HepG2 (cell line): ENCODE results near the gene MILR1. TPM values are rescaled to one million over a fixed set of nuclear protein-coding genes. Genes with fewer than 3 reads are reported as not detected.

Experiments used
- CBX2 ChIP-seq, 2 experiments: fragments of 200-600 bp in 1 of 2; sonication (generic); formaldehyde crosslinking in 1 of 2; IDR thresholded peaks; 2 replicates each; pipeline versions ENCODE4 v1.7.0 to v1.8.1; 2018 to 2022; ENCODE audit warnings: low read depth in 2 of 2, low read length in 1 of 2, mild to moderate bottlenecking in 1 of 2, missing genetic modification reagents in 1 of 2
- CREM ChIP-seq, 2 experiments: sonication (generic) in 1 of 2; formaldehyde crosslinking in 1 of 2; IDR thresholded peaks; 2 replicates each; pipeline versions ENCODE4 v1.4.0 to v1.6.1; 2016 to 2020; ENCODE audit warnings: antibody characterized with exemption in 1 of 2, mild to moderate bottlenecking in 1 of 2, missing genetic modification reagents in 1 of 2
- FOXJ3 ChIP-seq: sonication (generic); formaldehyde crosslinking; IDR thresholded peaks from 2 replicates; pipeline ENCODE4 v1.4.0; 2020; ENCODE audit warnings: missing genetic modification reagents, mild to moderate bottlenecking, borderline replicate concordance
- FOXP1 ChIP-seq, 2 experiments: fragments of 450-650 bp in 1 of 2; IDR thresholded peaks; 2 replicates each; pipeline ENCODE4 v1.6.1; 2017 to 2018; ENCODE audit warnings: antibody characterized with exemption in 1 of 2
- HOXA3 ChIP-seq: sonication (generic); formaldehyde crosslinking; IDR thresholded peaks from 2 replicates; pipeline ENCODE4 v1.5.0; 2020; ENCODE audit warnings: missing genetic modification reagents
- JUND ChIP-seq: sonication (generic); formaldehyde crosslinking; IDR thresholded peaks from 2 replicates; pipeline ENCODE4 v1.8.0; 2022; ENCODE audit warnings: mild to moderate bottlenecking, missing genetic modification reagents
- MNT ChIP-seq: fragments of 450-650 bp; IDR thresholded peaks from 2 replicates; pipeline ENCODE4 v1.6.1; 2016
- MXD1 ChIP-seq: sonication (generic); formaldehyde crosslinking; IDR thresholded peaks from 2 replicates; pipeline ENCODE4 v1.4.0; 2020; ENCODE audit warnings: mild to moderate bottlenecking, missing genetic modification reagents
- NR2F1 ChIP-seq, 2 experiments: fragments of 450-650 bp in 1 of 2; formaldehyde crosslinking in 1 of 2; IDR thresholded peaks; 2 replicates each; pipeline versions ENCODE4 v1.5.0 to v1.6.1; 2016 to 2020; ENCODE audit warnings: mild to moderate bottlenecking in 1 of 2, missing compliant biosample characterization in 1 of 2, missing genetic modification reagents in 1 of 2, moderate library complexity in 1 of 2
- RBAK ChIP-seq: sonication (generic); formaldehyde crosslinking; IDR thresholded peaks from 2 replicates; pipeline ENCODE4 v1.5.1; 2020; ENCODE audit warnings: mild to moderate bottlenecking, missing genetic modification reagents
- SKIL ChIP-seq: sonication (generic); formaldehyde crosslinking; IDR thresholded peaks from 2 replicates; pipeline ENCODE4 v1.8.0; 2022; ENCODE audit warnings: missing genetic modification reagents, mild to moderate bottlenecking, moderate library complexity, borderline replicate concordance
- SOX5 ChIP-seq: IDR thresholded peaks from 2 replicates; pipeline ENCODE4 v1.6.1; 2016; ENCODE audit warnings: borderline replicate concordance
- SOX6 ChIP-seq, 2 experiments: fragments of 450-650 bp in 1 of 2; sonication (generic) in 1 of 2; formaldehyde crosslinking in 1 of 2; IDR thresholded peaks; 2 replicates each; pipeline versions ENCODE4 v1.4.0 to v1.6.1; 2017 to 2020; ENCODE audit warnings: antibody characterized with exemption in 1 of 2, mild to moderate bottlenecking in 1 of 2, missing genetic modification reagents in 1 of 2
- SP1 ChIP-seq, 2 experiments: fragments of 450-650 bp in 1 of 2; sonication (generic) in 1 of 2; formaldehyde crosslinking in 1 of 2; IDR thresholded peaks; 2 replicates each; pipeline versions ENCODE4 v1.4.0 to v1.6.1; 2016 to 2020; ENCODE audit warnings: missing genetic modification reagents in 1 of 2
- TEAD3 ChIP-seq: optimal IDR thresholded peaks from 2 replicates; pipeline ENCODE3; 2016; ENCODE audit warnings: borderline replicate concordance
- TEF ChIP-seq: sonication (generic); formaldehyde crosslinking; IDR thresholded peaks from 2 replicates; pipeline ENCODE4 v1.5.0; 2020; ENCODE audit warnings: missing genetic modification reagents
- ZBTB43 ChIP-seq: sonication (generic); formaldehyde crosslinking; conservative IDR thresholded peaks from 2 replicates; pipeline ENCODE4 v1.4.0; 2020; ENCODE audit warnings: missing genetic modification reagents
- ZC3H4 ChIP-seq: sonication (generic); formaldehyde crosslinking; IDR thresholded peaks from 2 replicates; pipeline ENCODE4 v1.4.0; 2020; ENCODE audit warnings: missing genetic modification reagents, borderline replicate concordance
- ZNF33B ChIP-seq: sonication (generic); formaldehyde crosslinking; IDR thresholded peaks from 2 replicates; pipeline ENCODE4 v1.5.1; 2020; ENCODE audit warnings: mild to moderate bottlenecking, missing genetic modification reagents
- ZSCAN21 ChIP-seq: sonication (generic); formaldehyde crosslinking; IDR thresholded peaks from 2 replicates; pipeline ENCODE4 v1.8.0; 2022; ENCODE audit warnings: mild to moderate bottlenecking, missing genetic modification reagents, moderate library complexity, borderline replicate concordance
- polyA plus RNA-seq, 8 experiments: library from polyadenylated mRNA; depleted of rRNA in 3 of 8; stranded (reverse) in 7 of 8; unstranded in 1 of 8; fragments of >200 nt; fragmentation: Illumina TruSeq in 4 of 8; extraction: Trizol in 4 of 8; gene quantifications; 2 replicates each; pipeline versions ENCODE4 v1.2.1 to v1.2.3, GENCODE V29; 2011 to 2016; ENCODE audit warnings: low read depth in 4 of 8, missing spikeins in 1 of 8, mixed read lengths in 1 of 8; ENCODE audit not compliant: insufficient read depth in 1 of 8
- total RNA-seq, 5 experiments: library from RNA; depleted of rRNA; stranded (reverse); fragments of >200 nt; fragmentation: Illumina TruSeq; extraction: Trizol; gene quantifications; 2 replicates each; pipeline ENCODE4 v1.2.3, GENCODE V29; 2016; ENCODE audit warnings: low read depth in 1 of 5

Gene MILR1
- total and polyA plus RNA-seq, 2 of the 13 experiments (the other 11 are each of a cell fraction or from before 2014, with no cell fraction given) = 0.27 to 1.7 TPM

GRCh38 chr17:64406321-64407200, 42.4 kb upstream of the MILR1 start (continued):
- TF ChIP-seq MNT (no peak), CREM (IDR thresholded peaks at IDR 0.05) (peak; percentile 68), CREM (CRISPR knock-in tag; IDR thresholded peaks at IDR 0.05) (no peak), FOXP1 (IDR thresholded peaks at IDR 0.05) (no peak), FOXP1 (CRISPR knock-in tag; IDR thresholded peaks at IDR 0.05) (peak; percentile 54; the same call in 1 of the 2 replicates), ZBTB43 (CRISPR knock-in tag) (peak; percentile 81; the same call in 1 of the 2 replicates), MXD1 (CRISPR knock-in tag) (peak; percentile 54; the same call in 1 of the 2 replicates), TEF (CRISPR knock-in tag) (no peak), ZNF33B (CRISPR knock-in tag) (peak; percentile 83), ZC3H4 (CRISPR knock-in tag) (peak; percentile 26; the same call in 1 of the 2 replicates), SOX5 (peak; percentile 75), SOX6 (IDR thresholded peaks at IDR 0.05) (no peak), SOX6 (CRISPR knock-in tag; IDR thresholded peaks at IDR 0.05) (peak; percentile 89), JUND (0 out of 2 replicates have a peak, but pooled peaks have one; percentile 33), FOXJ3 (CRISPR knock-in tag) (peak; percentile 50; the same call in 1 of the 2 replicates), RBAK (no peak), NR2F1 (CRISPR knock-in tag; IDR thresholded peaks at IDR 0.05) (peak; percentile 87 to 94), HOXA3 (CRISPR knock-in tag) (peak; percentile 44), SP1 (IDR thresholded peaks at IDR 0.05) (no peak), SP1 (CRISPR knock-in tag; IDR thresholded peaks at IDR 0.05) (peak; percentile 70; the same call in 1 of the 2 replicates), ZSCAN21 (peak; percentile 45; the same call in 1 of the 2 replicates), CBX2 (IDR thresholded peaks at IDR 0.05; ENCODE audit: low read depth, low read length) (no peak), CBX2 (CRISPR knock-in tag; IDR thresholded peaks at IDR 0.05; ENCODE audit: low read depth) (no peak), TEAD3 (CRISPR knock-in tag) (peak; percentile 69), SKIL (CRISPR knock-in tag) (peak; percentile 28; the same call in 1 of the 2 replicates)
